ENCODE measurements around the gene NSUN7.

Gene NSUN7

DNA sequence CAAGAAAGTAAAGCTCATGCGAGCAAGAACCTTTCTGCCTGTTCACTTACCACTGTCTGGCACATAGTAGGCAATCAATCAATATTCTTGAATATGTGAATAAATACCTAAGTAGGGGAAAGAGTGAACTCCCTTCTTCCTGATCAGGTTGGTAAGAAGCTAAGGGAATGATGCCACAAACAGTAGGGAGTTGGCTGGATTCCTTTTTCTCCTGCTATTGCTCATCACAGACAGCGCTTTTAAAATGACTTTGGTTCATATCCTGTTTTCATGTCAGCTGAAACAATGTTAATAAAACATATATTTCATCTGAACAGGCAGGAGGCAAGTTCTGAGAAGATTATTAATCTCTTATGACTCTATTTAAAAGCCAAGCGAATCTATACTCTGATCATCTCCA, 99.2 kb downstream of the NSUN7 start:
- no peak for DNase-seq (ENCODE audit: low spot score)

DNA sequence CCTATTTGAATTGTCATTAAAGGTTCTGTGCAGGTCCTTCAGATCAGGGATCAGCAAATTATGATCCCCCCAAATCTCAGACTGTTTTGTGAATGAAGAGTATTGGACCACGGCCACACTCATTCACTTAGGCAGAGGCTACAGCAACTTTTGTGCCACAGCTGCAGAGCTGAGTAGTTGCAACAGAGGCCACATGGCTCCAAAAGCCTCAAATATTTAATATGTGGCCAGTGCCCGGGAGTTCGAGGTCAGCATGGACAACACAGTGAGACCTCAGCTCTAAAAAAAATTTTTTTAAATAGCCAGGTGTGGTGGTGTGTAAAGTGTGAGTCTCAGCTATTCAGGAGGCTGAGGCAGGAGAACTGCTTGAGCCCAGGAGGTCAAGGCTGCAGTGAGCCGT, 100.7 kb downstream of the NSUN7 start:
- no peak for DNase-seq (ENCODE audit: low spot score)

DNA sequence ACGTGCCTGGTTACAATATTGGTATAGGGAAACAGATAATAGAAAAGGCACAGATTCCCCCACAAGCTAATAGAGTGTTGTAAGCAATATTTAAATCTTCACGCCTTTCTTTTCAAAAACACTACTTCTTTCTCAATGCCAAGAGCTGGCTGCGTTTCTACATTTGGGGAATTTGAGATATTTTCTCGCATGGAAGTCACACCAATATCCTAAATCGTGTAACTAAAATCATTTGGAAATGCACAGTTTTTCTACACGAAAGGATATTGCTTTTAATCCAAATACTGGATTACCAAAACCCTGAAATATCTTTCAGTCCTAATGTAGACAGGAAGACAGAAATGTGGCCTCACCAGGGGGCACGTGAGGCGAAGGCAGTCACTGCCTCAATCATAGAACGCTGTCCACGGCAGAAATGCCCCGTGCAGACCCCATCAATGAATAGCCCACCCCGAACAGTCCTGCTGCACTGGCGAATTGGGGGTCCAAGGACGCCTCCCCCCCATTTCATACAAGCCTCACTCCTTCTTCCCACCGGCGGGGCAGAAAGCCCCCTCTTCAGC, 106.6 kb downstream of the NSUN7 start:
- no peak for DNase-seq (ENCODE audit: low spot score)

DNA sequence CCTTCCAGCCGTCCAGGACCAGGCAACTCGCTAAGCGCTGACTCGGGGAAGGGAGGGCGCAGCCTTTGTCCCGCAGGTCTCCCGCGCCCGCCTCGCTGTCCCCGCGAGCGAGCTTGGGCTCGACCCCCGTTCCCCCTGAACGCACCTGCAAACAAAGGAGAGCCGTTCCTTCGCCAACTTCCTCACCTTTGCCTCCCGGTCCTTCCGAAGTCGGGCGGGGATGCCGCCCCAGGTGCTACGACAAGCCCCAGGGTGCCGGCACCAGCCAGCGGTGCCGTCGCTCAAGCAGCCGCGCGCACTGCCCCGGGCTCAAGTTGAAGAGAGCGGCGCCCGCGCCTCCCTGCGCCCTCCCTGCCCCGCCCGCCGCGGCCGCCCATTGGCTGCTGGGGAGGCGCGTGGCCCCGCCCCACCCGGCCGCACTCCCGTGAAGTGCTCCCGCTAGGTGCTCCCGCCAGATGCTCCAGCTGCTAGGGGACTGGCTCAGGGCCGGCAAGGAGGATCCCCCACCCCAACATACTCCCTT, 107.1 kb downstream of the NSUN7 start:
- peak; percentile 82 for DNase-seq (ENCODE audit: low spot score)

DNA sequence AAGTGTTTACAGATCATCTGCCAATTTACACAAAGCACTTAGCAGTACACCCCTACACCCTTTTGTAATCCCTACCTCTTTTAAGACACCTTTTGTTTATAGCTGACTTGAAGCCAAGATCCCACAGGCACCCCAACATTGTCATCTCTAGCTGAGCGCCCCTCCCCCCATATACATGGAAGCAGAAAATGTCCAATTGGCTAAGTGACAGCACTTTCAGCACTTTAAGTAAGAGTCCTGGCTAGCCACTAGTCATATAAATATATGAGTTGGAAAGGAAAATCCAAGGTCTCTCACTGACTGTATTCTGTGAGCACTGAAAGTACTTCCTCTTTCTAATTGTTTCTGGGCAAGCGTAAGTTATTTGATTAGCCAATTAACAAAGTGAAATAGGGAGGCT, 108.2 kb downstream of the NSUN7 start:
- DNase-seq (ENCODE audit: low spot score), result no peak

DNA sequence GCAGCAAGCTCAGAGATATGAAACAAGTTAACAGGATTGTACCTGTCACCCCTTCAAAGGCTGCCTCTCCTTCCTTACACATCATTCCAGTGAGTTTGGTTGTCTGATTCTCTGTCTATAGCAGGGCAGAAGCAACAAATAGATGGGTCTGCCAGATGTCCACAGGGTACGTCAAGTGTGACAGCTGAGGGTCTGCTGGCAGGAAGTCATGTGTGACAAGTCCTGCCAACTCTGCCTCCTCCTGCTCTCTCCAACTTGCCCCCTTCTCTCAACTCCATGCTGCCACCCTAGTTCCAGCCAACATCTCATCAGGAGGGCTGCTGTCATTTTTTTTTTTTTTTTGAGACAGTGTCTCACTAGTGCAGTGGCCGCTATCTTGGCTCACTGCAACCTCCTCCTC, 109.2 kb downstream of the NSUN7 start:
- no peak for DNase-seq (ENCODE audit: low spot score)
